Tibial nerve (tissue), 4 donors: ENCODE data around the gene MAPK14. TPM values are rescaled to one million over a fixed set of nuclear protein-coding genes. Genes with fewer than 3 reads are reported as not detected.
A peak's percentile ranks its signal among the peaks of the same experiment; 100 is the strongest.
"Not testable (repeated sequence)": the region's sequence is repeated elsewhere in the genome, so short reads cannot be mapped to it uniquely, and the experiment has no call there.

Experiments used
- DNase-seq, 2 donors: peaks; one replicate each; pipeline ENCODE4 v3.0.0-alpha.2; 2019; ENCODE audit warnings: low spot score in 2 of 2
- H3K27ac ChIP-seq, 4 donors: fragments of 200-600 bp; sonication (generic) in 3 of 4; one replicate each; pipeline ENCODE4 v1.5.1; 2017 to 2019; ENCODE audit warnings: mild to moderate bottlenecking in 1 of 4
- H3K27me3 ChIP-seq, 2 donors: fragments of 200-600 bp; sonication (generic) in 1 of 2; one replicate each; pipeline versions ENCODE4 v1.5.1 to v1.6.0; 2017 to 2019
- H3K36me3 ChIP-seq, 3 donors: fragments of 200-600 bp; sonication (generic); one replicate each; pipeline ENCODE4 v1.5.1; 2018 to 2019
- H3K4me1 ChIP-seq, 4 donors: fragments of 200-600 bp; sonication (generic) in 3 of 4; one replicate each; pipeline ENCODE4 v1.5.1; 2017 to 2019
- H3K4me3 ChIP-seq, 4 donors: fragments of 200-600 bp; sonication (generic) in 3 of 4; one replicate each; pipeline ENCODE4 v1.5.1; 2017 to 2019; ENCODE audit warnings: mild to moderate bottlenecking in 1 of 4, moderate library complexity in 1 of 4
- H3K9me3 ChIP-seq, 4 donors: fragments of 200-600 bp; sonication (generic) in 3 of 4; one replicate each; pipeline ENCODE4 v1.5.1; 2017 to 2019
- EP300 ChIP-seq, 2 donors: sonication (generic); formaldehyde crosslinking; IDR thresholded peaks; one replicate each; pipeline ENCODE4 v1.6.1; 2017; ENCODE audit warnings: antibody characterized with exemption in 2 of 2, mild to moderate bottlenecking in 1 of 2
- POLR2A ChIP-seq, 2 donors: fragments of 450-650 bp; IDR thresholded peaks; one replicate each; pipeline ENCODE4 v1.6.1; 2017; ENCODE audit warnings: antibody characterized with exemption in 2 of 2, mild to moderate bottlenecking in 2 of 2, moderate library complexity in 2 of 2
- WGBS, 2 donors: methylation state at CpG; one replicate each; pipeline ENCODE4 v1.1.5; 2018; 5-methylcytosine and 5-hydroxymethylcytosine counted together
- total RNA-seq, 4 donors: library from RNA; depleted of rRNA; stranded (reverse); fragments of >200 nt; gene quantifications; one replicate each; pipeline ENCODE4 v1.1.0, GENCODE V29; 2016
- TF ChIP-seq, protein P1 (sequence below), 5 experiments: fragments of 200-600 bp in 3 of 5; fragments of 450-650 bp in 2 of 5; sonication (generic) in 3 of 5; IDR thresholded peaks; one replicate each; pipeline ENCODE4 v1.5.1; 2016 to 2019; ENCODE audit warnings: antibody characterized with exemption in 5 of 5, mild to moderate bottlenecking in 3 of 5, moderate library complexity in 2 of 5

MAPK14 gene
- total RNA-seq, 4 donors from 2014 or later: 73.5 to 88.1 (median 83.2) TPM

- peaks cover 0 to 32% (median 14%) of the 10 kb centered on the region in 4 donors for H3K4me1 ChIP-seq
- H3K36me3 ChIP-seq: peaks cover 0 to 2% (median 0%) of the 10 kb centered on the region in 3 donors
- TF ChIP-seq POLR2A (IDR thresholded peaks at IDR 0.05): no peak
- TF ChIP-seq, protein P1, sequence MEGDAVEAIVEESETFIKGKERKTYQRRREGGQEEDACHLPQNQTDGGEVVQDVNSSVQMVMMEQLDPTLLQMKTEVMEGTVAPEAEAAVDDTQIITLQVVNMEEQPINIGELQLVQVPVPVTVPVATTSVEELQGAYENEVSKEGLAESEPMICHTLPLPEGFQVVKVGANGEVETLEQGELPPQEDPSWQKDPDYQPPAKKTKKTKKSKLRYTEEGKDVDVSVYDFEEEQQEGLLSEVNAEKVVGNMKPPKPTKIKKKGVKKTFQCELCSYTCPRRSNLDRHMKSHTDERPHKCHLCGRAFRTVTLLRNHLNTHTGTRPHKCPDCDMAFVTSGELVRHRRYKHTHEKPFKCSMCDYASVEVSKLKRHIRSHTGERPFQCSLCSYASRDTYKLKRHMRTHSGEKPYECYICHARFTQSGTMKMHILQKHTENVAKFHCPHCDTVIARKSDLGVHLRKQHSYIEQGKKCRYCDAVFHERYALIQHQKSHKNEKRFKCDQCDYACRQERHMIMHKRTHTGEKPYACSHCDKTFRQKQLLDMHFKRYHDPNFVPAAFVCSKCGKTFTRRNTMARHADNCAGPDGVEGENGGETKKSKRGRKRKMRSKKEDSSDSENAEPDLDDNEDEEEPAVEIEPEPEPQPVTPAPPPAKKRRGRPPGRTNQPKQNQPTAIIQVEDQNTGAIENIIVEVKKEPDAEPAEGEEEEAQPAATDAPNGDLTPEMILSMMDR (IDR thresholded peaks at IDR 0.05): peak; percentile 72 to 79 (median 76)
- no peak for TF ChIP-seq EP300 (IDR thresholded peaks at IDR 0.05)
- peak overlapping the region in 1 of 4 donors; percentile 14 for H3K27ac ChIP-seq
- H3K27me3 ChIP-seq: no peaks in the 10 kb centered on the region
- no peaks in the 10 kb centered on the region for H3K9me3 ChIP-seq
- no peak overlapping the region for H3K4me3 ChIP-seq
- WGBS, 2 donors: 32 to 40% methylated on average over 10 of the region's 10 CpGs
- DNase-seq: peak; percentile 65 to 77
These were observed 95.9 kb downstream of the MAPK14 start for GRCh38 chr6:36123270-36124139.

- H3K4me1 ChIP-seq: peaks cover 0 to 28% (median 14%) of the 10 kb centered on the region in 4 donors
- not testable (repeated sequence) for DNase-seq, H3K27me3 ChIP-seq, H3K27ac ChIP-seq, H3K9me3 ChIP-seq, H3K36me3 ChIP-seq, H3K4me3 ChIP-seq
- WGBS, 2 donors: 84 to 95% methylated on average over 8 of the region's 8 CpGs
These were observed 96.7 kb downstream of the MAPK14 start for GRCh38 chr6:36124346-36124745.

- H3K36me3 ChIP-seq: no peaks in the 10 kb centered on the region
- no peak overlapping the region for H3K4me3 ChIP-seq
- H3K27ac ChIP-seq: no peak overlapping the region
- no peak for DNase-seq
- H3K27me3 ChIP-seq: no peaks in the 10 kb centered on the region
- peaks cover 0 to 30% (median 14%) of the 10 kb centered on the region in 4 donors for H3K4me1 ChIP-seq
- H3K9me3 ChIP-seq: no peaks in the 10 kb centered on the region
- TF ChIP-seq EP300 (IDR thresholded peaks at IDR 0.05) (no peak), POLR2A (IDR thresholded peaks at IDR 0.05) (no peak)
- TF ChIP-seq, protein P1 (IDR thresholded peaks at IDR 0.05): no peak
- WGBS, 2 donors: 81 to 82% methylated on average over 3 of the region's 3 CpGs
These were observed 97.3 kb downstream of the MAPK14 start for GRCh38 chr6:36124881-36125280.

GRCh38 chr6:36125575-36125974 is 98.0 kb downstream of the MAPK14 start:
- no peak overlapping the region for H3K27ac ChIP-seq
- H3K4me1 ChIP-seq: peaks cover 0 to 35% (median 13%) of the 10 kb centered on the region in 4 donors
- 80 to 82% methylated on average over 8 of the region's 8 CpGs for WGBS, 2 donors
- TF ChIP-seq, protein P1 (IDR thresholded peaks at IDR 0.05): no peak
- TF ChIP-seq POLR2A (IDR thresholded peaks at IDR 0.05) (no peak), EP300 (IDR thresholded peaks at IDR 0.05) (no peak)
- no peaks in the 10 kb centered on the region for H3K36me3 ChIP-seq
- DNase-seq: no peak
- H3K27me3 ChIP-seq: no peaks in the 10 kb centered on the region
- no peaks in the 10 kb centered on the region for H3K9me3 ChIP-seq
- no peak overlapping the region for H3K4me3 ChIP-seq

DNA sequence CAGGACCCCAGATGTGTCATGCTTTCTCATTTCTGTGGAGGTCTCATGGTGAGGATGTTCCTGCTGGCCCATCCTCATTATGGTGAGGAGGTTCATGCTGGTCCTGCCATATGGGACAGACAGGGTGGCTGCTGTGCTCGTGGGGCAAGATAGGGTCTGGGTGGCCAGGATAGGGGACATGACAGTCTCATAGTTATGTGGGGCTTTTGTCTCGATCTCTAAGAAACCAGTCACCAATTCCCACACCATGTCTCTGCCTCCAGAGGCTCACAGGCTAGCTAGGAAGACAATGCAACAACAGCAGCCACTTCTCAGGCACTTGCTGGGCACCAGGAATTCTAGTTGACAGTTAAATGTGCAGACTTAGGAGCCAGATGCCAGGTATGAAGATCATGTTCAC is 98.5 kb downstream of the MAPK14 start:
- H3K9me3 ChIP-seq: no peaks in the 10 kb centered on the region
- H3K27me3 ChIP-seq: peaks cover 0 to 3% of the 10 kb centered on the region in 2 donors
- DNase-seq: no peak
- 88 to 94% methylated on average over 2 of the region's 2 CpGs for WGBS, 2 donors
- no peak overlapping the region for H3K4me3 ChIP-seq
- TF ChIP-seq POLR2A (IDR thresholded peaks at IDR 0.05) (no peak), EP300 (IDR thresholded peaks at IDR 0.05) (no peak)
- peaks cover 0 to 35% (median 13%) of the 10 kb centered on the region in 4 donors for H3K4me1 ChIP-seq
- no peak overlapping the region for H3K27ac ChIP-seq
- no peaks in the 10 kb centered on the region for H3K36me3 ChIP-seq
